Stimulated activated CD4-positive, alpha-beta T cell treated with anti-CD3 and anti-CD28 coated beads, Interleukin-1b, Interleukin-23, amount 100 ng/mL, for 48 hours (primary cell): ENCODE measurements around the gene UBE2E3.

Experiments
- DNase-seq: peaks from one replicate; pipeline ENCODE4 v3.0.0-alpha.2; 2020

UBE2E3 gene

GRCh38 chr2:180979749-180980105 lies 678 bp upstream of the UBE2E3 start:
- DNase-seq = no peak

GRCh38 chr2:180980943-180981911 lies 822 bp downstream of the UBE2E3 start:
- DNase-seq = peak; percentile 22

GRCh38 chr2:180983468-180984242 lies 3.2 kb downstream of the UBE2E3 start:
- DNase-seq = no peak

- DNase-seq = no peak
Observed at GRCh38 chr2:180985771-180986395, 5.5 kb downstream of the UBE2E3 start.

GRCh38 chr2:180987146-180987545 lies 6.7 kb downstream of the UBE2E3 start:
- no peak for DNase-seq

GRCh38 chr2:180990337-180990736 lies 9.9 kb downstream of the UBE2E3 start:
- DNase-seq = no peak

GRCh38 chr2:180990794-180991193 lies 10.4 kb downstream of the UBE2E3 start:
- no peak for DNase-seq

- DNase-seq = no peak
Observed at GRCh38 chr2:180991361-180991760, 11.0 kb downstream of the UBE2E3 start.

GRCh38 chr2:180991820-180992219 lies 11.4 kb downstream of the UBE2E3 start:
- no peak for DNase-seq

GRCh38 chr2:180992994-180993393 lies 12.6 kb downstream of the UBE2E3 start:
- DNase-seq = no peak

GRCh38 chr2:180999274-180999964 lies 19.0 kb downstream of the UBE2E3 start:
- no peak for DNase-seq

- no peak for DNase-seq
Observed at GRCh38 chr2:181004647-181005325, 24.4 kb downstream of the UBE2E3 start.

GRCh38 chr2:181005326-181005655 lies 24.9 kb downstream of the UBE2E3 start:
- no peak for DNase-seq

GRCh38 chr2:181005809-181006208 lies 25.4 kb downstream of the UBE2E3 start:
- DNase-seq = no peak

- DNase-seq = no peak
Observed at GRCh38 chr2:181007086-181007837, 26.9 kb downstream of the UBE2E3 start.

GRCh38 chr2:181008407-181008806 lies 28.0 kb downstream of the UBE2E3 start:
- no peak for DNase-seq

- no peak for DNase-seq
Observed at GRCh38 chr2:181021199-181021789, 40.9 kb downstream of the UBE2E3 start.

GRCh38 chr2:181022652-181023051 lies 42.2 kb downstream of the UBE2E3 start:
- no peak for DNase-seq

- DNase-seq = no peak
Observed at GRCh38 chr2:181025004-181025403, 44.6 kb downstream of the UBE2E3 start.

- DNase-seq = no peak
Observed at GRCh38 chr2:181036445-181036844, 56.0 kb downstream of the UBE2E3 start.
